HG03520 (cell line): ENCODE measurements around the gene IZUMO4.

Experiments used
- ATAC-seq: cut with Tn5 transposase; IDR thresholded peaks from one replicate; pipeline ENCODE4 v1.9.1; 2021; ENCODE audit warnings: mild to moderate bottlenecking, moderate library complexity; ENCODE audit not compliant: unreplicated experiment

Gene IZUMO4

DNA sequence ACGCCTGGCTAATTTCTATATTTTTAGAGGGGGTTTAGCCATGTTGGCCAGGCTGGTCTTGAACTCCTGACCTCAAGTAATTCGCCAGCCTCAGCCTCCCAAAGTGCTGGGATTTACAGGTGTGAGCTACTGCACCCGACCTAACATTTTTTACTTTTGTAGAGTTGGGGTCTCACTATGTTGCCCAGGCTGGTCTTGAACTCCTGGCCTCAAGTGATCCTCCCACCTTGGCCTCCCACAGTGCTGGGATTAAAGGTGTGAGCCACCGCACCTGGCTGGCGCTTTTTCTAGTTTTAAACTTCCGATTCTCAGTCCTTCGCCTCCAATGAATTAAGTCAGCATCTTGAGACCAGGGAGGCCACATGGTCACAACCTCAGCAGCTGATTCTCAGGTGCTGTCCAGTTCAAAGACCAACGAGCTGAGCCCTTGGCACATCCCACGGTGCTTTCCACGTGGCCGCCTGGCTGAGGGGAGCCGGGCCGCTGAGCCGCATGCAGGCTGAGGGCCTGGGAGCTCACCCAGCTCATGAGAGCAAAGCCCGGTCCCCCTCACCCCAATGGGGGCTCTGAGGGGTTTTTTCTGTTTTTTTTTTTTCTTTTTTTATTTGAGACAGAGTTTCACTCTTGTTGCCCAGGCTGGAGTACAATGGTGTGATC is 45.6 kb downstream of the IZUMO4 start:
- no peak for ATAC-seq

DNA sequence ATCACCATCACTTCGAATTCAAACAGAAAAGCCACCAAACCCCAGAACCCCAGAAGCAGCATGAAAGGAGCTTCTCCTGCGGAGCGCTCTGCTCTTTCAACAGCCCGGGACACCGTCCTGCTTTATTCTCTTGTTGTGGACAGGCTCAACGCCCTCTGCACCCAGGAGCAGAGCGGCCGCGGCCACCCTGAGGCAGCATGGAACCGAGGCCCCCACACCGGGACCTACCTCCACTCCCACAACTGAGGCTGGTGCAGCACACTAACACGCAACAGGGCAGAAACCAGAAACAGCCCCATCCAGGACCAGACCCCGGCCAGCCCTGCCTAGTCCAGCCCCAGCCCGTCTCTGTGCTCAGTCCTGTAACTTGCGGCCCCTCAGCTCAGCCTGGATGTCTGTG is 47.5 kb downstream of the IZUMO4 start:
- ATAC-seq, result no peak

DNA sequence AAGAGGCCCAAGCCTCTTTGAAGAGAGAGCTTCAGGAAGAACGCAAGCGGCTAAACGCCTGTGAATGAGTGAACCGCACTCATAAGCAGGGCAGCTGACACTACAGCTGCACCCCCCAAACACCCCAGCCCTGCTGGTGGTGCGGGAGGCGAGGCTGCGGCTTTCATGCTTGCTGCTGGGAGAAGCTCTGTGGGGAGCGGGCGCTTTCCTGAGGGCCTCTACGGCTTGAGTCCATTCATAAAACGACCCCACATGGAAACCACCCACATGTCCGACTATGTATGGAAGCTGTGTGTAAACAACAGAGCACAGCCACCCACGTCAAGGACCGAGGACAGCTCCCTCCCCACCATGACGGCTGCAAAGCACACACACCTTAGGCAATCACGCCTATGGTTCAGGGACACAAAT is 49.1 kb downstream of the IZUMO4 start:
- ATAC-seq, result no peak

DNA sequence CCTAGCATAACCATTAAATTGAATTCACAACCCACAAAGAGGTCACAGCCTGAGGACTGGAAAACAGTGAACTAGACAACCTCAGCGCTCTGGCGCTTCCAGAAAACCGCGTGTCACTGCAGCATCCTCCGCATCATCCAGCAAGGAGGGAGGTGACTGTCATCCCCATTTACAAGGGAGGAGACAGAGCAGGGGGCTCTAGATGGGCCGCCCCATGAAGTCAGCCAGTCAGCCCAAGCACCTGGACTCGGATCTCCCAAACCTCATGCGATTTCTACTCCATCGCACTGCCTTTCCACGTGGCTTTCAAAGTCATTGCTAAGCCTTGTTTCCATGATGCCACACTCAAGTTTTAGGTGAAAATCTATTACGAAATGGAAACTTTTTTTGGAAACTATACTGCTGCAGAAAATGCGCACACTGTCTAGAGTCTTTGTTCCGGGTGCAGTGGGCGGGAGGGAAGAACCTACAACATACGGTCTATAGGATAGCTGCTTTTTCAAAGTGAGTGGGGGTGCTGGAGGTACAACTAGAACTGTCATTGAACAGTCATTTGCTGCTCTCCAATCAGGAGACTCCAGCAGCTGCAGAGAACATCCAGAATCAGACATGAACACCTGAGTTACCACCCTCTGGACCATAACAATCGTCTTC is 51.9 kb downstream of the IZUMO4 start:
- no peak for ATAC-seq
